ENCODE data around the gene ITIH4.

DNA sequence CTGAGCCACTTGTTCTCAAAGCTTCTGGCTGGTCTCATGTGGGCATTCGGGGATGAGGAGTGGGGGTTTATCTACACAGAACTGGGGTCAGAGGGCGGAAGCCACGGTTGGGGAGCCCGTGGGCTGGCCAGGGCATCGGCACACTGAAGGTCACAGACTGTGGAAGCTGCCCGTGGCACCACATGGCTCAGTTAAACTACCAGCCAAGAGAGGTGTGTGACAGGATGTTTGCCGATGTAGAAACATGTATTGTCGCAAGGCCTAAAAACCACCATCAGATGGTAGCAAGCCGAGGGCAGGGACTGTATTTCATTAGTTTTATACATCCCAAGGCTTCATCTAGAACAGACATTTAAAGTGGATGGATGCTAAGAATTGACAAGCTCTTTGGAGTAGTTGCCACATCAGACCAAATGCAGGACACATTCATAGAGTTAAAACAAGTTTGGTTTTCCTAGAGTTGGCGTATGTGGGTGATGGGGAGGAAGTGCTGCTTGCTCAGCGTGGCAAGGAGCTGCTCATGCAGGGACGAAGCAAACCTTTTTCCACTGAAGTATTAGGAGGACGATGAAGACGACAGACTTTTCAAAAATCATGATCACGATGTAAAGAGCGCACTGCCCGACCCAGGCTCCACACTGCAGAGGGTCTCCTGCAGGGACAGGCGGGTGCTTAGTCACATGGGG, 14.0 kb upstream of the ITIH4 start:
- TF ChIP-seq, protein P1, sequence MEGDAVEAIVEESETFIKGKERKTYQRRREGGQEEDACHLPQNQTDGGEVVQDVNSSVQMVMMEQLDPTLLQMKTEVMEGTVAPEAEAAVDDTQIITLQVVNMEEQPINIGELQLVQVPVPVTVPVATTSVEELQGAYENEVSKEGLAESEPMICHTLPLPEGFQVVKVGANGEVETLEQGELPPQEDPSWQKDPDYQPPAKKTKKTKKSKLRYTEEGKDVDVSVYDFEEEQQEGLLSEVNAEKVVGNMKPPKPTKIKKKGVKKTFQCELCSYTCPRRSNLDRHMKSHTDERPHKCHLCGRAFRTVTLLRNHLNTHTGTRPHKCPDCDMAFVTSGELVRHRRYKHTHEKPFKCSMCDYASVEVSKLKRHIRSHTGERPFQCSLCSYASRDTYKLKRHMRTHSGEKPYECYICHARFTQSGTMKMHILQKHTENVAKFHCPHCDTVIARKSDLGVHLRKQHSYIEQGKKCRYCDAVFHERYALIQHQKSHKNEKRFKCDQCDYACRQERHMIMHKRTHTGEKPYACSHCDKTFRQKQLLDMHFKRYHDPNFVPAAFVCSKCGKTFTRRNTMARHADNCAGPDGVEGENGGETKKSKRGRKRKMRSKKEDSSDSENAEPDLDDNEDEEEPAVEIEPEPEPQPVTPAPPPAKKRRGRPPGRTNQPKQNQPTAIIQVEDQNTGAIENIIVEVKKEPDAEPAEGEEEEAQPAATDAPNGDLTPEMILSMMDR (IDR thresholded peaks at IDR 0.05) = no peak
- no peak for TF ChIP-seq POLR2A (IDR thresholded peaks at IDR 0.05)

Data from heart left ventricle (tissue), 13 donors.